ENCODE measurements around the gene PAH. TPM values are rescaled to one million over a fixed set of nuclear protein-coding genes. Genes with fewer than 3 reads are reported as not detected.
"Not testable (repeated sequence)": the region's sequence is repeated elsewhere in the genome, so short reads cannot be mapped to it uniquely, and the experiment has no call there.

The PAH gene
- polyA plus RNA-seq, 3 donors, result not detected

GRCh38 chr12:102833687-102834441 is 83.2 kb downstream of the PAH start:
- H3K27ac Mint-ChIP-seq, result no peak overlapping the region
- H3K4me3 Mint-ChIP-seq, result no peak overlapping the region
- intact Hi-C loops (cut with micrococcal nuclease), result no loop called here
- no peaks in the 10 kb centered on the region for H3K27me3 ChIP-seq (ENCODE audit: control insufficient read depth in 2 of 2, insufficient read depth in 2 of 2, low read length in 2 of 2)
- no peak overlapping the region for H3K4me2 ChIP-seq (replicated peaks; ENCODE audit: extremely low read depth, low read length, poor library complexity, severe bottlenecking)
- H3K36me3 Mint-ChIP-seq, result no peaks in the 10 kb centered on the region
- H2AFZ ChIP-seq (ENCODE audit: insufficient read depth, low read depth, low read length, poor library complexity, severe bottlenecking), result no peak overlapping the region
- no peaks in the 10 kb centered on the region for H4K20me1 ChIP-seq (ENCODE audit: insufficient read depth, low read length)
- H3K27ac ChIP-seq (ENCODE audit: low read depth in 1 of 2, low read length in 2 of 2), result no peak overlapping the region
- H3K27me3 Mint-ChIP-seq (ENCODE audit: low read depth in 3 of 3), result no peaks in the 10 kb centered on the region
- H3K9me3 Mint-ChIP-seq, result peaks cover 0 to 3% (median 1%) of the 10 kb centered on the region in 7 donors
- H3K36me3 ChIP-seq (replicated peaks in 1 of 2; ENCODE audit: control insufficient read depth in 1 of 2, insufficient read depth in 2 of 2, low read length in 2 of 2), result no peaks in the 10 kb centered on the region
- H3K4me3 ChIP-seq (replicated peaks in 1 of 3; ENCODE audit: low read depth in 2 of 3, low read length in 3 of 3), result no peak overlapping the region
- H3K79me2 ChIP-seq (ENCODE audit: insufficient read depth, low read length), result no peaks in the 10 kb centered on the region
- 84% methylated on average over 3 of the region's 10 CpGs for WGBS (ENCODE audit: insufficient coverage)
- no peak for DNase-seq
- no peaks in the 10 kb centered on the region for H3K4me1 ChIP-seq (ENCODE audit: control insufficient read depth in 1 of 2, insufficient read depth in 2 of 2, low read length in 2 of 2)
- TF ChIP-seq CTCF (IDR thresholded peaks at IDR 0.05), result no peak
- H3K9me3 ChIP-seq (replicated peaks in 1 of 2; ENCODE audit: control insufficient read depth in 1 of 2, insufficient read depth in 1 of 2, low read length in 2 of 2), result no peaks in the 10 kb centered on the region
- H3K4me1 Mint-ChIP-seq, result no peaks in the 10 kb centered on the region
- H3K9ac ChIP-seq (ENCODE audit: insufficient read depth, low read length, poor library complexity, severe bottlenecking), result no peak overlapping the region

- H3K27me3 Mint-ChIP-seq (ENCODE audit: low read depth in 3 of 3); H3K79me2 ChIP-seq (ENCODE audit: insufficient read depth, low read length); intact Hi-C loops (cut with micrococcal nuclease); H3K27ac Mint-ChIP-seq; H4K20me1 ChIP-seq (ENCODE audit: insufficient read depth, low read length); H3K36me3 Mint-ChIP-seq; H2AFZ ChIP-seq (ENCODE audit: insufficient read depth, low read depth, low read length, poor library complexity, severe bottlenecking); H3K27me3 ChIP-seq (ENCODE audit: control insufficient read depth in 2 of 2, insufficient read depth in 2 of 2, low read length in 2 of 2); H3K4me2 ChIP-seq (replicated peaks; ENCODE audit: extremely low read depth, low read length, poor library complexity, severe bottlenecking); H3K9me3 Mint-ChIP-seq; H3K27ac ChIP-seq (ENCODE audit: low read depth in 1 of 2, low read length in 2 of 2); H3K4me3 Mint-ChIP-seq; H3K9ac ChIP-seq (ENCODE audit: insufficient read depth, low read length, poor library complexity, severe bottlenecking); H3K36me3 ChIP-seq (replicated peaks in 1 of 2; ENCODE audit: control insufficient read depth in 1 of 2, insufficient read depth in 2 of 2, low read length in 2 of 2); DNase-seq; H3K4me1 Mint-ChIP-seq; H3K4me3 ChIP-seq (replicated peaks in 1 of 3; ENCODE audit: low read depth in 2 of 3, low read length in 3 of 3); H3K9me3 ChIP-seq (replicated peaks in 1 of 2; ENCODE audit: control insufficient read depth in 1 of 2, insufficient read depth in 1 of 2, low read length in 2 of 2); H3K4me1 ChIP-seq (ENCODE audit: control insufficient read depth in 1 of 2, insufficient read depth in 2 of 2, low read length in 2 of 2): not testable (repeated sequence)
- 97% methylated on average over 8 of the region's 24 CpGs for WGBS (ENCODE audit: insufficient coverage)
Observed at GRCh38 chr12:102832826-102833225, 84.2 kb downstream of the PAH start.

All from CD14-positive monocyte (primary cell).